HEK293T (cell line): ENCODE data around the gene RBMS1.
"Not testable (repeated sequence)": the region's sequence is repeated elsewhere in the genome, so short reads cannot be mapped to it uniquely, and the experiment has no call there.

Source experiments
- CTCF ChIA-PET: fragments of 350-600 bp; formaldehyde crosslinking; extraction: SDS; loops from one replicate; lab custom pipeline; 2021; ENCODE audit warnings: antibody characterized with exemption, inconsistent platforms; lab: Yijun Ruan, JAX
- POLR2A ChIA-PET: fragments of 350-600 bp; formaldehyde crosslinking; extraction: SDS; loops from one replicate; lab custom pipeline; 2020; ENCODE audit warnings: antibody characterized with exemption, inconsistent platforms; lab: Yijun Ruan, JAX
- DNase-seq: peaks from one replicate; pipeline ENCODE4 v3.0.0; 2012; ENCODE audit warnings: mixed read lengths; ENCODE audit errors: extremely low spot score
- ARNT ChIP-seq: fragments of 450-650 bp; IDR thresholded peaks from 2 replicates; pipeline ENCODE4 v1.6.1; 2017; ENCODE audit warnings: mild to moderate bottlenecking
- BHLHE40 ChIP-seq: fragments of 450-650 bp; IDR thresholded peaks from 2 replicates; pipeline ENCODE4 v1.6.1; 2016; ENCODE audit warnings: mild to moderate bottlenecking, moderate library complexity, borderline replicate concordance
- CTBP1 ChIP-seq: fragments of 450-650 bp; IDR thresholded peaks from 2 replicates; pipeline ENCODE4 v1.6.1; 2016; ENCODE audit warnings: borderline replicate concordance
- ELF4 ChIP-seq: fragments of 450-650 bp; IDR thresholded peaks from 2 replicates; pipeline ENCODE4 v1.6.1; 2017; ENCODE audit warnings: antibody characterized with exemption
- FOXA1 ChIP-seq: fragments of 450-650 bp; IDR thresholded peaks from 2 replicates; pipeline ENCODE4 v1.6.1; 2016; ENCODE audit warnings: mild to moderate bottlenecking
- FOXK2 ChIP-seq: fragments of 450-650 bp; IDR thresholded peaks from 2 replicates; pipeline ENCODE4 v1.6.1; 2016; ENCODE audit warnings: mild to moderate bottlenecking
- FOXM1 ChIP-seq: fragments of 450-650 bp; IDR thresholded peaks from 2 replicates; pipeline ENCODE4 v1.6.1; 2017; ENCODE audit warnings: mild to moderate bottlenecking, borderline replicate concordance
- HDGF ChIP-seq: fragments of 450-650 bp; IDR thresholded peaks from 2 replicates; pipeline ENCODE4 v1.6.1; 2017; ENCODE audit warnings: antibody characterized with exemption, borderline replicate concordance
- L3MBTL2 ChIP-seq: fragments of 450-650 bp; conservative IDR thresholded peaks from 2 replicates; pipeline ENCODE4 v1.6.1; 2016; ENCODE audit warnings: mild to moderate bottlenecking
- LEF1 ChIP-seq: fragments of 450-650 bp; IDR thresholded peaks from 2 replicates; pipeline ENCODE4 v1.6.1; 2017; ENCODE audit warnings: mild to moderate bottlenecking, borderline replicate concordance
- NFRKB ChIP-seq: fragments of 450-650 bp; IDR thresholded peaks from 2 replicates; pipeline ENCODE4 v1.6.1; 2016; ENCODE audit warnings: mild to moderate bottlenecking, moderate library complexity
- SP1 ChIP-seq: fragments of 450-650 bp; IDR thresholded peaks from 2 replicates; pipeline ENCODE4 v1.6.1; 2017
- SUZ12 ChIP-seq: fragments of 450-650 bp; IDR thresholded peaks from 2 replicates; pipeline ENCODE4 v1.6.1; 2016; ENCODE audit warnings: mild to moderate bottlenecking
- TARDBP ChIP-seq: fragments of 450-650 bp; IDR thresholded peaks from 2 replicates; pipeline ENCODE4 v1.6.1; 2016
- ZNF384 ChIP-seq: fragments of 450-650 bp; IDR thresholded peaks from 2 replicates; pipeline ENCODE4 v1.6.1; 2016
- TF ChIP-seq, protein P1 (sequence below): fragments of 450-650 bp; IDR thresholded peaks from 2 replicates; pipeline ENCODE4 v1.6.1; 2016

The RBMS1 gene

DNA sequence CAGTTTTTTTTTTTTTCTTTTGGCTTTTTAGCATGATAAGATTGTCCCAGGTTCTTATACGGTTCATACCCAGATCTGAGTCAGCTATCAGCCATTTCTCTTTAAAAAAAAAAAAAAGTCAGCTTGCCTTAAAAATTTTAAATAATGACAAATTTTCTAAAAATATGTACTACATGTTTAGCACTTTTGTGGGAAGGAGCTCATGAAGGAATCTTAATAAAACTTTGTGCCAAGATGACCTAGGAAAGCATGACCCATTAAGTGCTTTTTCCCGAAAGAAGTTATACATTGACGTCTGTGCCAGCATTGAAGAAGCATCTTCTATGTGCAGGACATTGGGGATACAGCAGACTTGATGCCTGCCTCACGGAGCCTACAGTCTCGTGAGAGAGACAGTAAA, 4.5 kb upstream of the RBMS1 start:
- ChIA-PET POLR2A (no interaction called here), CTCF (no interaction called here)
- TF ChIP-seq SUZ12: no peak
- no peak for TF ChIP-seq FOXA1
- TF ChIP-seq NFRKB: no peak
- TF ChIP-seq, protein P1, sequence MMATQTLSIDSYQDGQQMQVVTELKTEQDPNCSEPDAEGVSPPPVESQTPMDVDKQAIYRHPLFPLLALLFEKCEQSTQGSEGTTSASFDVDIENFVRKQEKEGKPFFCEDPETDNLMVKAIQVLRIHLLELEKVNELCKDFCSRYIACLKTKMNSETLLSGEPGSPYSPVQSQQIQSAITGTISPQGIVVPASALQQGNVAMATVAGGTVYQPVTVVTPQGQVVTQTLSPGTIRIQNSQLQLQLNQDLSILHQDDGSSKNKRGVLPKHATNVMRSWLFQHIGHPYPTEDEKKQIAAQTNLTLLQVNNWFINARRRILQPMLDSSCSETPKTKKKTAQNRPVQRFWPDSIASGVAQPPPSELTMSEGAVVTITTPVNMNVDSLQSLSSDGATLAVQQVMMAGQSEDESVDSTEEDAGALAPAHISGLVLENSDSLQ: no peak
- TF ChIP-seq ZNF384: no peak
- no peak for TF ChIP-seq ARNT
- no peak for TF ChIP-seq L3MBTL2
- TF ChIP-seq HDGF: no peak
- TF ChIP-seq BHLHE40: no peak

DNA sequence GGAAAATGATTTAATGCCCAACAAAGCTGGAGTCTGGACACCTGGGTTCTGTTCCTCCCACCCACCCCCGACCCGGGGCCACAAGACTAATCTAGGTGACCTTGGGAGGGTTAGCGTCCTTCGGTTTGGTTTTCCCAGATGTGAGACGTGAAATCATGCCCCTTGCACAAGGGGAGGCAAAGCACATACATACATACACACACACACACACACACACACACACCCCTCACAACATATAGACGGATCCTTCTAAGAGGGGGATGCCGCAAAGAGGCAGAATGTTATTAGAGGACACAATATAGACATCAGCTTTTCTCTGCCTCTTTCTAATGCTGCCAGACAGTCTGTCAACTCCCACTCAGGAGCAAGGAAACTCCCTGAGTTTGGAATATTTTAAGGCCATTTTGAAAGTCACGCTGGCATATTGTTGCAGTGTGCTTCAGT, 616 bp upstream of the RBMS1 start:
- ChIA-PET CTCF (no interaction called here), POLR2A (no interaction called here)
- no peak for DNase-seq
- TF ChIP-seq, protein P1: no peak
- TF ChIP-seq ARNT (no peak), SP1 (no peak), ZNF384 (no peak), FOXA1 (no peak), HDGF (no peak), ELF4 (no peak), L3MBTL2 (no peak), SUZ12 (no peak), TARDBP (no peak), BHLHE40 (no peak)

More for the DNA sequence above, 4.5 kb upstream of the RBMS1 start:
- DNase-seq: no peak

DNA sequence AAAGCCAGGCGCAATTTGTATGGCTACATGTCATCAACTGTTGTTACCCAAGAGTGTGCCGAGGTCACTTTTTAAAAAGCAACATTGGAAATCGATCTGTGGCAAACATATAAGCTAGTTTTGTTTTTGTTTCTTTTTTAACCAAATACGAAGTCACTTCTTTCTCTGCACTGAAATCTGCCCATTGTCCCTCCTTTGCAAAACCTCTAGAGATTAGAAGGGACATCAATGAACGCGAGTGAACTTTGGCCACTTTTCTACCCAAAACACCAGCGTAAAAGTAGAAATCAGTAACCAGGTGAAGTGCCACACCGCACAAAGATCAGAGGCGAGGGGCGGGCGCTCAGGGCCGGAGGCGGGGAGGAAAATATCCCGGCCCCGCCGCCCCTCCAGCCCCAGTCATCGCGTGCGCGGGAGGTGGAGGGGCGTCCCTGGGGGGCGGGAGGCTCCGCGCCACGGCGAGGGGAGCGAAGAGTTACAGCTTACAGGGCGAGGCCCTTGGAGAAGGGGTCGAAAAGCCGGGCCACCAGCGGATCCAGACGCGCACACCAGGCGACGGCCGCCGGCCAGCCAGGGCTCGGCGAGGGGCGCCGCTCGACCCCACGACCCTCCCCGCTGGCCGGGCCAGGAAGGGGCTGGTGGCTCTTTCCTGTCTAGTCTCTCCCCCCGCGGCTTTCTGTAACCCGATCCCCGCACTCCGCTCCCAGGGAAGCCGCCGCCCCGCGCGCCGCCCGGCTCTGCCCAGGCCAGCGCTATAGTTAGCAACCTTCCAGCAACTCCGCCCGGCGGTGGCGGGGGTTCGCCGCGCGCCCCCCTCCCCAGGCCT, 993 bp downstream of the RBMS1 start:
- DNase-seq: peak; percentile 69
- POLR2A ChIA-PET: interaction anchor here (1.5 to 1.8 kb wide), 2 partner anchors 14 to 64 kb away, joined by 4 read pairs; no protein-coding TSS in a partner anchor
- CTCF ChIA-PET: no interaction called here
- TF ChIP-seq BHLHE40: no peak
- no peak for TF ChIP-seq LEF1
- peak; percentile 41; the same call in 1 of the 2 replicates for TF ChIP-seq L3MBTL2
- TF ChIP-seq FOXA1: no peak
- no peak for TF ChIP-seq FOXK2
- no peak for TF ChIP-seq NFRKB
- no peak for TF ChIP-seq TARDBP
- no peak for TF ChIP-seq HDGF
- TF ChIP-seq SP1: no peak
- 0 out of 2 replicates have a peak, but pooled peaks have one; percentile 44 for TF ChIP-seq ARNT
- no peak for TF ChIP-seq SUZ12
- no peak for TF ChIP-seq ZNF384
- TF ChIP-seq FOXM1: peak; percentile 67; the same call in 1 of the 2 replicates
- TF ChIP-seq ELF4: no peak
- no peak for TF ChIP-seq CTBP1
- TF ChIP-seq, protein P1: no peak

DNA sequence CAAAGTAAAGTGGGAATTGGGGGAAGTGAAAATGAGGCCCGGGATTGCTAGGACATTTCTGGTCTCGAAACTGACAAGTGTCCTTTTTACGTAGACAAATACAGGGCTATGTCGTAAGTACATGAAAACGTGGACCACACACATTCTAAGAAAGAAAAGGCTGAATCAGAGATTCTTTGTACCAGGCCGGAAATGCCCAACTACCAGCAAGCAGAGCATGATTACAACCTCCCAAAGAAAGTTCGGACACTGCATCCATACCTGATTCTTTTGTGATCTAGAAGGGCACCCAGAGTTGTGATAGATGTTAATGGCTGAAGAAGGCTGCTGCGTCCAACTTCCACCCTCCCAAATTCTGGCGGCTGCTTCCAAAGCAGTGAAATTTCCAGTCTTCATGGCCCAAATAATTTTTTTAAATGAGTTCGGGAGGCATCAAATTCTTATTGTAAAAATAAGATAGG, 1.7 kb downstream of the RBMS1 start:
- TF ChIP-seq ZNF384: no peak
- CTCF ChIA-PET: no interaction called here
- POLR2A ChIA-PET: no interaction called here
- DNase-seq: no peak

DNA sequence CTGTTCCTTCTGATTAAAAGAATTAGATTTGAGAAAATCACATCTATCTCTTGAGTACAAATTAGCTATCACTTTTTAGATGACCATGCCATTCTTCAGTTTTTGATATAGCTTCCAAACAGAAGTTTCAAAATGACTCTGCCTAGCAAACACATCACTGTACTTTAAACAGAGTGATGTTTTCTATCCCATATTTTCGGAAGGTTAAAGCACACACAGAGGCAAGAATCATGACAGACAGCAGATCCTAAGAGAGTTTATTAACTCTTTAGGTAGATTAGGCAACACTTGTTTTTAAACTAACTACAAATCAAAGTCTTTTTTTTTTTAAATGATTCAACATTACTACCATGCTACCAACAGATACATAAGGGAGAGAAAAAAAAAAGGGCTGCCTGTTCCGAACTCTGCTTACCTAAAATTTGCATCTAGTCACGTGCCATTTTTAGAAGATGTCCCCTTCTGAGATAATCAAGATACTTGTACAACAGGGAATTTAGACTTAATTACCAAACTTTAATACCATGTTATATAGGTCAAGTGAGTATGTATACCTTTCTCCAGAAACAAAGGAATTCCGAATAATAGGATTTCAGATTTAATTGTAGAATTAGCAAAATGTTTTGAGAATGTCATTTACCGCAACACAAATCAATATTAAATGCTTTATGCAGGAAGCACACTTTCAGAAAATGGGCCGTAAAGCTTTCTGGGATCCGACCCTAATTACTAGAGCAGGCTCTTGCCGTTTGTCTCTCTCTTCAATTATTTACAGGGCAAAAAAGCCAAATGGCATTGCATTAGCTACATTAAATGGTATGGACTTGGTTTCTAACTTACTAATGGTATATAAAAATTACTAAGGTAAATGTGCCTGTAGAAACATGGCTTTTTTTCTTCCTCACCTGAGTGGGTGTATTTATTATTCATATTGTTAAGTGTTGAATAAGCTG, 2.6 kb downstream of the RBMS1 start:
- CTCF ChIA-PET: no interaction called here
- POLR2A ChIA-PET: no interaction called here

DNA sequence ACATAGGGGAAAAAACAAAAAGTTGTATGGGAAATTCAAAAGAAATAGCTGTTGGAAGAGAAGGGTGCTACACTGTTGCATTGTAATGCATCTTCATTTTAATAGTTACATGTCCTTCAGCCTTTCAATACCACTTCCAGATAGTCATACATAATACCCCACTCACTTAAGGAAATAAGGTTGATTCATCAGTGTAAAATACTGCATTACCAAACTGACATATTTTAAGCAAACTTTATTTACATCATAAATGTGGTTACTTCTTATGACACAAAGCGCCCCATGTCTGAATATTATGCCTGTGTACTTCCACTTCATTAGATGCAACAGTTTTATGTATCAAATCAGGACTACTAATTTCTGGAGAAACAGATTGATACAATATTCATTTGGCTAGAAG, 4.5 kb downstream of the RBMS1 start:
- ChIA-PET POLR2A (interaction anchor here (1.1 kb wide), 1 partner anchor 10 kb away, joined by 3 read pairs; no protein-coding TSS in a partner anchor), CTCF (no interaction called here)
- no peak for DNase-seq
- TF ChIP-seq ARNT (no peak), ZNF384 (no peak), BHLHE40 (no peak), NFRKB (no peak)
- TF ChIP-seq, protein P1: no peak

More for the DNA sequence above, 2.6 kb downstream of the RBMS1 start:
- no peak for TF ChIP-seq HDGF
- no peak for TF ChIP-seq LEF1
- no peak for TF ChIP-seq SUZ12
- no peak for TF ChIP-seq L3MBTL2
- TF ChIP-seq FOXM1: no peak
- no peak for TF ChIP-seq NFRKB
- no peak for TF ChIP-seq FOXK2
- no peak for TF ChIP-seq ELF4
- no peak for TF ChIP-seq ZNF384
- no peak for TF ChIP-seq BHLHE40
- no peak for TF ChIP-seq ARNT
- DNase-seq: no peak

DNA sequence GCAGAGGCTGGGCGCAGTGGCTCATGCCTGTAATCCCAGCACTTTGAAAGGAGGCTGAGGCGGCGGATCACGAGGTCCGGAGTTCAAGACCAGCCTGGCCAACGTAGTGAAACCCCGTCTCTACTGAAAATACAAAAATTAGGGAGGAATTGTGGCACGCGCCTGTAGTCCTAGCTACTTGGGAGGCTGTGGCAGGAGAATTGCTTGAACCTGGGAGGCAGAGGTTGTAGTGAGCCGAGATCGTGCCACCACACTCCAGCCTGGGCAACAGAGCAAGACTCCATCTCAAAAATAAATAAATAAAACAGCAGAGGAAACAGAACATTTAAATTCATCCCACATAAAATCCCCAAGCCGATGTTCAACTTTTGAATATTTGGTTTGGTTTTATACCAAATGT, 5.3 kb downstream of the RBMS1 start:
- POLR2A ChIA-PET: interaction anchor here (1.1 kb wide), 1 partner anchor 9 kb away, joined by 3 read pairs; no protein-coding TSS in a partner anchor
- CTCF ChIA-PET, DNase-seq: not testable (repeated sequence)
